GM21737 (cell line): ENCODE measurements around the gene NAT8L.

ENCODE experiments used
- ATAC-seq: cut with Tn5 transposase; IDR thresholded peaks from one replicate; pipeline ENCODE4 v1.9.1; 2021; ENCODE audit warnings: mild to moderate bottlenecking, moderate library complexity; ENCODE audit not compliant: unreplicated experiment

NAT8L gene

GRCh38 chr4:2045518-2045951 lies 13.6 kb upstream of the NAT8L start:
- ATAC-seq = no peak

- no peak for ATAC-seq
These were observed 12.8 kb upstream of the NAT8L start for GRCh38 chr4:2046031-2046961.

GRCh38 chr4:2047031-2047660 lies 12.0 kb upstream of the NAT8L start:
- ATAC-seq = no peak

GRCh38 chr4:2047781-2048581 lies 11.1 kb upstream of the NAT8L start:
- ATAC-seq = no peak

GRCh38 chr4:2048831-2049230 lies 10.3 kb upstream of the NAT8L start:
- ATAC-seq = no peak

GRCh38 chr4:2049381-2049780 lies 9.7 kb upstream of the NAT8L start:
- ATAC-seq = no peak

- no peak for ATAC-seq
These were observed 9.3 kb upstream of the NAT8L start for GRCh38 chr4:2049811-2050210.

- ATAC-seq = no peak
These were observed 8.0 kb upstream of the NAT8L start for GRCh38 chr4:2051086-2051485.

- no peak for ATAC-seq
These were observed 4.9 kb upstream of the NAT8L start for GRCh38 chr4:2054217-2054616.

GRCh38 chr4:2057382-2058065 lies 1.6 kb upstream of the NAT8L start:
- no peak for ATAC-seq

GRCh38 chr4:2058264-2059045 lies 672 bp upstream of the NAT8L start:
- no peak for ATAC-seq

GRCh38 chr4:2059726-2060602 lies 837 bp downstream of the NAT8L start:
- no peak for ATAC-seq

GRCh38 chr4:2060611-2061185 lies 1.6 kb downstream of the NAT8L start:
- ATAC-seq = no peak

GRCh38 chr4:2061186-2062131 lies 2.3 kb downstream of the NAT8L start:
- no peak for ATAC-seq

- no peak for ATAC-seq
These were observed 3.2 kb downstream of the NAT8L start for GRCh38 chr4:2062168-2062807.

- no peak for ATAC-seq
These were observed 3.8 kb downstream of the NAT8L start for GRCh38 chr4:2062808-2063524.
